ENCODE results near the gene SCRN1.
"Not testable (repeated sequence)": the region's sequence is repeated elsewhere in the genome, so short reads cannot be mapped to it uniquely, and the experiment has no call there.

SCRN1 gene

GRCh38 chr7:29962035-29962434 is 27.6 kb downstream of the SCRN1 start:
- peaks cover 0 to 4% of the 10 kb centered on the region in 2 donors for H3K4me1 ChIP-seq (ENCODE audit: control insufficient read depth in 1 of 2, insufficient read depth in 2 of 2, low read length in 2 of 2)
- no peak overlapping the region for H3K4me3 ChIP-seq (ENCODE audit: low read depth in 1 of 2, low read length in 2 of 2)
- no peaks in the 10 kb centered on the region for H3K9me3 ChIP-seq (ENCODE audit: control insufficient read depth in 1 of 2, low read length in 2 of 2)
- no peaks in the 10 kb centered on the region for H3K36me3 ChIP-seq (ENCODE audit: control insufficient read depth in 1 of 2, insufficient read depth in 2 of 2, low read length in 2 of 2)
- no peak overlapping the region for H3K27ac ChIP-seq (ENCODE audit: low read length)
- no peaks in the 10 kb centered on the region for H3K27me3 ChIP-seq (ENCODE audit: low read depth, low read length)

GRCh38 chr7:29961611-29962010 is 28.0 kb downstream of the SCRN1 start:
- not testable (repeated sequence) for H3K36me3 ChIP-seq (ENCODE audit: control insufficient read depth in 1 of 2, insufficient read depth in 2 of 2, low read length in 2 of 2); H3K27me3 ChIP-seq (ENCODE audit: low read depth, low read length); H3K4me3 ChIP-seq (ENCODE audit: low read depth in 1 of 2, low read length in 2 of 2); H3K27ac ChIP-seq (ENCODE audit: low read length); H3K4me1 ChIP-seq (ENCODE audit: control insufficient read depth in 1 of 2, insufficient read depth in 2 of 2, low read length in 2 of 2); H3K9me3 ChIP-seq (ENCODE audit: control insufficient read depth in 1 of 2, low read length in 2 of 2)

- Histone ChIP-seq H3K9me3 (ENCODE audit: control insufficient read depth in 1 of 2, low read length in 2 of 2) (no peaks in the 10 kb centered on the region), H3K36me3 (ENCODE audit: control insufficient read depth in 1 of 2, insufficient read depth in 2 of 2, low read length in 2 of 2) (no peaks in the 10 kb centered on the region), H3K4me1 (ENCODE audit: control insufficient read depth in 1 of 2, insufficient read depth in 2 of 2, low read length in 2 of 2) (peaks cover 0 to 4% of the 10 kb centered on the region in 2 donors), H3K4me3 (ENCODE audit: low read depth in 1 of 2, low read length in 2 of 2) (no peak overlapping the region), H3K27me3 (ENCODE audit: low read depth, low read length) (no peaks in the 10 kb centered on the region), H3K27ac (ENCODE audit: low read length) (no peak overlapping the region)
Measured at GRCh38 chr7:29958667-29959358, 30.8 kb downstream of the SCRN1 start.

GRCh38 chr7:29957521-29958310 is 31.9 kb downstream of the SCRN1 start:
- peak overlapping the region; percentile 23 for H3K27ac ChIP-seq (ENCODE audit: low read length)
- no peaks in the 10 kb centered on the region for H3K36me3 ChIP-seq (ENCODE audit: control insufficient read depth in 1 of 2, insufficient read depth in 2 of 2, low read length in 2 of 2)
- no peaks in the 10 kb centered on the region for H3K9me3 ChIP-seq (ENCODE audit: control insufficient read depth in 1 of 2, low read length in 2 of 2)
- no peak overlapping the region for H3K4me3 ChIP-seq (ENCODE audit: low read depth in 1 of 2, low read length in 2 of 2)
- H3K27me3 ChIP-seq (ENCODE audit: low read depth, low read length), result no peaks in the 10 kb centered on the region
- H3K4me1 ChIP-seq (ENCODE audit: control insufficient read depth in 1 of 2, insufficient read depth in 2 of 2, low read length in 2 of 2), result peaks cover 0 to 4% of the 10 kb centered on the region in 2 donors

- peaks cover 0 to 4% of the 10 kb centered on the region in 2 donors for H3K4me1 ChIP-seq (ENCODE audit: control insufficient read depth in 1 of 2, insufficient read depth in 2 of 2, low read length in 2 of 2)
- no peak overlapping the region for H3K4me3 ChIP-seq (ENCODE audit: low read depth in 1 of 2, low read length in 2 of 2)
- H3K27me3 ChIP-seq (ENCODE audit: low read depth, low read length), result no peaks in the 10 kb centered on the region
- peaks cover 0 to 2% of the 10 kb centered on the region in 2 donors for H3K36me3 ChIP-seq (ENCODE audit: control insufficient read depth in 1 of 2, insufficient read depth in 2 of 2, low read length in 2 of 2)
- no peak overlapping the region for H3K27ac ChIP-seq (ENCODE audit: low read length)
- H3K9me3 ChIP-seq (ENCODE audit: control insufficient read depth in 1 of 2, low read length in 2 of 2), result no peaks in the 10 kb centered on the region
Measured at GRCh38 chr7:29956487-29956836, 33.1 kb downstream of the SCRN1 start.

- no peak overlapping the region for H3K27ac ChIP-seq (ENCODE audit: low read length)
- no peak overlapping the region for H3K4me3 ChIP-seq (ENCODE audit: low read depth in 1 of 2, low read length in 2 of 2)
Measured at GRCh38 chr7:29955799-29956486, 33.7 kb downstream of the SCRN1 start.

GRCh38 chr7:29955075-29955792 is 34.4 kb downstream of the SCRN1 start:
- H3K27me3 ChIP-seq (ENCODE audit: low read depth, low read length), result no peaks in the 10 kb centered on the region
- H3K27ac ChIP-seq (ENCODE audit: low read length), result no peak overlapping the region
- peaks cover 0 to 4% of the 10 kb centered on the region in 2 donors for H3K4me1 ChIP-seq (ENCODE audit: control insufficient read depth in 1 of 2, insufficient read depth in 2 of 2, low read length in 2 of 2)
- no peaks in the 10 kb centered on the region for H3K9me3 ChIP-seq (ENCODE audit: control insufficient read depth in 1 of 2, low read length in 2 of 2)
- H3K36me3 ChIP-seq (ENCODE audit: control insufficient read depth in 1 of 2, insufficient read depth in 2 of 2, low read length in 2 of 2), result peaks cover 0 to 14% of the 10 kb centered on the region in 2 donors
- H3K4me3 ChIP-seq (ENCODE audit: low read depth in 1 of 2, low read length in 2 of 2), result no peak overlapping the region

More at GRCh38 chr7:29955799-29956486, 33.7 kb downstream of the SCRN1 start:
- H3K27me3 ChIP-seq (ENCODE audit: low read depth, low read length), result no peaks in the 10 kb centered on the region
- H3K36me3 ChIP-seq (ENCODE audit: control insufficient read depth in 1 of 2, insufficient read depth in 2 of 2, low read length in 2 of 2), result peaks cover 0 to 7% of the 10 kb centered on the region in 2 donors
- H3K4me1 ChIP-seq (ENCODE audit: control insufficient read depth in 1 of 2, insufficient read depth in 2 of 2, low read length in 2 of 2), result peaks cover 0 to 4% of the 10 kb centered on the region in 2 donors
- no peaks in the 10 kb centered on the region for H3K9me3 ChIP-seq (ENCODE audit: control insufficient read depth in 1 of 2, low read length in 2 of 2)

GRCh38 chr7:29953726-29954347 is 35.8 kb downstream of the SCRN1 start:
- Histone ChIP-seq H3K36me3 (ENCODE audit: control insufficient read depth in 1 of 2, insufficient read depth in 2 of 2, low read length in 2 of 2) (peaks cover 0 to 21% of the 10 kb centered on the region in 2 donors), H3K4me3 (ENCODE audit: low read depth in 1 of 2, low read length in 2 of 2) (no peak overlapping the region), H3K4me1 (ENCODE audit: control insufficient read depth in 1 of 2, insufficient read depth in 2 of 2, low read length in 2 of 2) (peaks cover 0 to 4% of the 10 kb centered on the region in 2 donors), H3K27ac (ENCODE audit: low read length) (no peak overlapping the region), H3K27me3 (ENCODE audit: low read depth, low read length) (no peaks in the 10 kb centered on the region), H3K9me3 (ENCODE audit: control insufficient read depth in 1 of 2, low read length in 2 of 2) (no peaks in the 10 kb centered on the region)

GRCh38 chr7:29951206-29951605 is 38.4 kb downstream of the SCRN1 start:
- H3K36me3 ChIP-seq (ENCODE audit: control insufficient read depth in 1 of 2, insufficient read depth in 2 of 2, low read length in 2 of 2), result peaks cover 0 to 21% of the 10 kb centered on the region in 2 donors
- no peak overlapping the region for H3K27ac ChIP-seq (ENCODE audit: low read length)
- no peaks in the 10 kb centered on the region for H3K27me3 ChIP-seq (ENCODE audit: low read depth, low read length)
- H3K4me3 ChIP-seq (ENCODE audit: low read depth in 1 of 2, low read length in 2 of 2), result no peak overlapping the region
- H3K9me3 ChIP-seq (ENCODE audit: control insufficient read depth in 1 of 2, low read length in 2 of 2), result no peaks in the 10 kb centered on the region
- H3K4me1 ChIP-seq (ENCODE audit: control insufficient read depth in 1 of 2, insufficient read depth in 2 of 2, low read length in 2 of 2), result no peaks in the 10 kb centered on the region

- Histone ChIP-seq H3K9me3 (ENCODE audit: control insufficient read depth in 1 of 2, low read length in 2 of 2) (no peaks in the 10 kb centered on the region), H3K27ac (ENCODE audit: low read length) (no peak overlapping the region), H3K4me3 (ENCODE audit: low read depth in 1 of 2, low read length in 2 of 2) (no peak overlapping the region), H3K4me1 (ENCODE audit: control insufficient read depth in 1 of 2, insufficient read depth in 2 of 2, low read length in 2 of 2) (no peaks in the 10 kb centered on the region), H3K27me3 (ENCODE audit: low read depth, low read length) (no peaks in the 10 kb centered on the region), H3K36me3 (ENCODE audit: control insufficient read depth in 1 of 2, insufficient read depth in 2 of 2, low read length in 2 of 2) (peaks cover 0 to 21% of the 10 kb centered on the region in 2 donors)
Measured at GRCh38 chr7:29950480-29950879, 39.1 kb downstream of the SCRN1 start.
